Muscle layer of colon (tissue), 2 donors: ENCODE data around the gene IL1RAPL1.

Experiments used
- H3K27ac ChIP-seq: one replicate; pipeline ENCODE4 v1.7.0; 2013; ENCODE audit warnings: low read depth, mild to moderate bottlenecking, low read length, moderate library complexity
- H3K27me3 ChIP-seq, 2 donors: one replicate each; pipeline ENCODE4 v1.7.0; 2013; ENCODE audit warnings: low read length in 2 of 2, mild to moderate bottlenecking in 2 of 2; ENCODE audit not compliant: insufficient read depth in 2 of 2, control insufficient read depth in 1 of 2
- H3K36me3 ChIP-seq: one replicate; pipeline ENCODE4 v1.7.0; 2013; ENCODE audit warnings: mild to moderate bottlenecking, low read length; ENCODE audit not compliant: insufficient read depth
- H3K4me1 ChIP-seq: one replicate; pipeline ENCODE4 v1.7.0; 2013; ENCODE audit warnings: mild to moderate bottlenecking, low read length; ENCODE audit not compliant: insufficient read depth
- H3K4me3 ChIP-seq, 2 donors: one replicate each; pipeline ENCODE4 v1.7.0; 2013; ENCODE audit warnings: low read length in 2 of 2, low read depth in 1 of 2, mild to moderate bottlenecking in 1 of 2, moderate library complexity in 1 of 2
- H3K9ac ChIP-seq: one replicate; pipeline ENCODE4 v1.7.0; 2013; ENCODE audit warnings: low read length
- H3K9me3 ChIP-seq: one replicate; pipeline ENCODE4 v1.7.0; 2013; ENCODE audit warnings: mild to moderate bottlenecking, low read length
- donor health status: abdominal sarcoma.
- donor health status: Adenocarcinoma of cecum.

The IL1RAPL1 gene

GRCh38 chrX:29952016-29952415 is 1364.8 kb downstream of the IL1RAPL1 start:
- no peaks in the 10 kb centered on the region for H3K9me3 ChIP-seq
- no peaks in the 10 kb centered on the region for H3K27me3 ChIP-seq
- H3K4me1 ChIP-seq = no peaks in the 10 kb centered on the region
- no peak overlapping the region for H3K9ac ChIP-seq
- H3K4me3 ChIP-seq = no peak overlapping the region
- H3K27ac ChIP-seq = no peak overlapping the region
- H3K36me3 ChIP-seq = no peaks in the 10 kb centered on the region

- Histone ChIP-seq H3K4me3 (no peak overlapping the region), H3K27ac (no peak overlapping the region), H3K9ac (no peak overlapping the region), H3K36me3 (no peaks in the 10 kb centered on the region), H3K27me3 (no peaks in the 10 kb centered on the region), H3K9me3 (no peaks in the 10 kb centered on the region), H3K4me1 (no peaks in the 10 kb centered on the region)
Measured at GRCh38 chrX:29962061-29962460, 1374.8 kb downstream of the IL1RAPL1 start.

GRCh38 chrX:29965634-29966033 is 1378.4 kb downstream of the IL1RAPL1 start:
- Histone ChIP-seq H3K27ac (no peak overlapping the region), H3K4me3 (no peak overlapping the region), H3K27me3 (no peaks in the 10 kb centered on the region), H3K9ac (no peak overlapping the region), H3K4me1 (no peaks in the 10 kb centered on the region), H3K36me3 (no peaks in the 10 kb centered on the region), H3K9me3 (no peaks in the 10 kb centered on the region)

GRCh38 chrX:29992083-29992482 is 1404.8 kb downstream of the IL1RAPL1 start:
- H3K4me1 ChIP-seq = no peaks in the 10 kb centered on the region
- H3K4me3 ChIP-seq = no peak overlapping the region
- no peak overlapping the region for H3K9ac ChIP-seq
- no peaks in the 10 kb centered on the region for H3K27me3 ChIP-seq
- H3K36me3 ChIP-seq = no peaks in the 10 kb centered on the region
- no peaks in the 10 kb centered on the region for H3K9me3 ChIP-seq
- no peak overlapping the region for H3K27ac ChIP-seq

- Histone ChIP-seq H3K27ac (no peak overlapping the region), H3K4me1 (no peaks in the 10 kb centered on the region), H3K9ac (no peak overlapping the region), H3K27me3 (no peaks in the 10 kb centered on the region), H3K36me3 (no peaks in the 10 kb centered on the region), H3K4me3 (no peak overlapping the region), H3K9me3 (no peaks in the 10 kb centered on the region)
Measured at GRCh38 chrX:30005813-30006212, 1418.6 kb downstream of the IL1RAPL1 start.
